Smooth muscle cell (in vitro differentiated cells): Measurements from ENCODE around the gene ARX. TPM values are rescaled to one million over a fixed set of nuclear protein-coding genes. Genes with fewer than 3 reads are reported as not detected.

Source experiments
- DNase-seq: peaks from one replicate; lab custom pipeline; 2025; ENCODE audit not compliant: unreplicated experiment; lab: John Stamatoyannopoulos, UW
- H2AFZ ChIP-seq: fragments of 200-600 bp; sonication (generic); 2 replicates; pipeline ENCODE4 v1.6.0; 2016; ENCODE audit warnings: antibody characterized with exemption, low read depth, mild to moderate bottlenecking
- H3F3A ChIP-seq: fragments of 200-600 bp; sonication (generic); 2 replicates; pipeline ENCODE4 v1.6.0; 2017; ENCODE audit warnings: antibody characterized with exemption, low read depth
- H3K27ac ChIP-seq: fragments of 200-600 bp; sonication (generic); 2 replicates; pipeline ENCODE4 v1.5.1; 2016; ENCODE audit warnings: low read depth, mild to moderate bottlenecking
- H3K27me3 ChIP-seq: fragments of 200-600 bp; sonication (generic); 2 replicates; pipeline ENCODE4 v1.6.1; 2016; ENCODE audit warnings: low read depth, mild to moderate bottlenecking
- H3K36me3 ChIP-seq: fragments of 200-600 bp; sonication (generic); 2 replicates; pipeline ENCODE4 v1.5.1; 2016; ENCODE audit warnings: low read depth
- H3K4me1 ChIP-seq: fragments of 200-600 bp; sonication (generic); 2 replicates; pipeline ENCODE4 v1.5.1; 2016; ENCODE audit warnings: low read depth
- H3K4me2 ChIP-seq: fragments of 200-600 bp; sonication (generic); 2 replicates; pipeline ENCODE4 v1.6.0; 2016; ENCODE audit warnings: mild to moderate bottlenecking
- H3K4me3 ChIP-seq: fragments of 200-600 bp; sonication (generic); 2 replicates; pipeline ENCODE4 v1.5.1; 2016; ENCODE audit warnings: mild to moderate bottlenecking
- H3K79me2 ChIP-seq: fragments of 200-600 bp; sonication (generic); 2 replicates; pipeline ENCODE4 v1.6.0; 2016; ENCODE audit warnings: low read depth, mild to moderate bottlenecking
- H3K9ac ChIP-seq: fragments of 200-600 bp; sonication (generic); 2 replicates; pipeline ENCODE4 v1.6.0; 2016; ENCODE audit warnings: low read depth
- H3K9me3 ChIP-seq: fragments of 200-600 bp; sonication (generic); replicated peaks from 2 replicates; pipeline ENCODE4 v1.5.1; 2016; ENCODE audit warnings: low read depth
- H4K20me1 ChIP-seq: fragments of 200-600 bp; sonication (generic); 2 replicates; pipeline ENCODE4 v1.6.0; 2016; ENCODE audit warnings: low read depth
- WGBS: methylation state at CpG from one replicate; pipeline ENCODE4 v1.1.7; 2016; ENCODE audit warnings: low lambda C conversion rate; 5-methylcytosine and 5-hydroxymethylcytosine counted together
- polyA plus RNA-seq: library from polyadenylated mRNA; unstranded; fragments of >200 nt; fragmentation: Nextera tagmentation; extraction: Ambion mirVana; gene quantifications from 2 replicates; pipeline ENCODE4 v1.2.1, GENCODE V29; 2016
- total RNA-seq: library from RNA; depleted of rRNA; stranded (reverse); fragments of >200 nt; gene quantifications from 2 replicates; pipeline ENCODE4 v1.2.3, GENCODE V29; 2014
- TF ChIP-seq, protein P1 (sequence below): fragments of 200-600 bp; sonication (generic); IDR thresholded peaks from 2 replicates; pipeline ENCODE4 v1.5.1; 2017; ENCODE audit warnings: borderline replicate concordance, mild to moderate bottlenecking, antibody characterized with exemption; ENCODE audit not compliant: insufficient read depth, poor library complexity, severe bottlenecking

ARX gene
- total and polyA plus RNA-seq, 2 experiments from 2014 or later = not detected

DNA sequence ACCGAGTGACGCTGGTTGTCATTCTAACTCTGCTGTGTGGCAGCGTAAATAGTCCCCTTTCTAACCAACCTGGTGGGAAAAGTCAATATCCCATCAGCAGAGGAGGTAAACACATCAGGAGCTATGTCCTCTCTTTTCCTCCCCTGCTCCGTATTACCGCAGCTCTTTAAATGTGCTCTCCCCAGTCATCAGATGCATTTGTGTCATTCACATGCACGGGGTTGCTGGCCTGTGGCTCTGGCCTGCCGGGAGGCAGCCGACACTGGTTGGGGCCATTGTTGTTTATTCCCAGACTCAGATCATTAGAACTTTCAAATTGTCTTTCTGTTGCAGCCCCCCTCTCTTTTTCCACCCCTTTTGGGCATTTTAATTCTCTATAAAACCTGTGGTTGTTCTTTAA is 21.9 kb downstream of the ARX start:
- Histone ChIP-seq H3K4me3 (no peak overlapping the region), H3K4me1 (peaks cover 64% of the 10 kb centered on the region), H3K36me3 (no peaks in the 10 kb centered on the region), H3K27me3 (peaks cover 24% of the 10 kb centered on the region), H3F3A (no peaks in the 10 kb centered on the region), H2AFZ (no peak overlapping the region), H3K9me3 (no peaks in the 10 kb centered on the region), H3K4me2 (no peak overlapping the region), H3K79me2 (no peaks in the 10 kb centered on the region), H3K27ac (no peak overlapping the region), H4K20me1 (no peaks in the 10 kb centered on the region), H3K9ac (no peak overlapping the region)
- DNase-seq = no peak
- 71% methylated on average over 8 of the region's 8 CpGs for WGBS
- TF ChIP-seq, protein P1, sequence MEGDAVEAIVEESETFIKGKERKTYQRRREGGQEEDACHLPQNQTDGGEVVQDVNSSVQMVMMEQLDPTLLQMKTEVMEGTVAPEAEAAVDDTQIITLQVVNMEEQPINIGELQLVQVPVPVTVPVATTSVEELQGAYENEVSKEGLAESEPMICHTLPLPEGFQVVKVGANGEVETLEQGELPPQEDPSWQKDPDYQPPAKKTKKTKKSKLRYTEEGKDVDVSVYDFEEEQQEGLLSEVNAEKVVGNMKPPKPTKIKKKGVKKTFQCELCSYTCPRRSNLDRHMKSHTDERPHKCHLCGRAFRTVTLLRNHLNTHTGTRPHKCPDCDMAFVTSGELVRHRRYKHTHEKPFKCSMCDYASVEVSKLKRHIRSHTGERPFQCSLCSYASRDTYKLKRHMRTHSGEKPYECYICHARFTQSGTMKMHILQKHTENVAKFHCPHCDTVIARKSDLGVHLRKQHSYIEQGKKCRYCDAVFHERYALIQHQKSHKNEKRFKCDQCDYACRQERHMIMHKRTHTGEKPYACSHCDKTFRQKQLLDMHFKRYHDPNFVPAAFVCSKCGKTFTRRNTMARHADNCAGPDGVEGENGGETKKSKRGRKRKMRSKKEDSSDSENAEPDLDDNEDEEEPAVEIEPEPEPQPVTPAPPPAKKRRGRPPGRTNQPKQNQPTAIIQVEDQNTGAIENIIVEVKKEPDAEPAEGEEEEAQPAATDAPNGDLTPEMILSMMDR = no peak

DNA sequence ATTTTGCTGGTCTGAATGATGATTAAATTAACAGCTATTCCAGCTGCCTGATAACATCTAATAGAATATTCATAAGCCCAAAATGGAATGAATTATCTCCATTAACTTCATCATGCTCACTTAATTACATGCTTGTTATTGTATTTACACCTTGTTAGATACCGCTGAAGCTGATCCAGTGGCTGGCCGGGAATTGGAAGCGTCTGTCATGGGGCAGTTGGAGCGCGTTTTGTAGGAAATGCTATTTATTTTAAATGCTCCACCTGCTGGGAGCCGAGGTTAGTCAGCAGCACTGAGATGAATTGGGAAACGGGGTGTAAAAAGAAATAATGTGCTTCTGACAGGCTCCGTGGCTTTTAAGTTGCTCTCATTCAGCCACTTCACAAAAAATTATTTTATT is 25.2 kb downstream of the ARX start:
- Histone ChIP-seq H3K9me3 (no peaks in the 10 kb centered on the region), H3K27ac (no peak overlapping the region), H3K79me2 (no peaks in the 10 kb centered on the region), H2AFZ (no peak overlapping the region), H3K4me1 (peaks cover 33% of the 10 kb centered on the region), H3F3A (no peaks in the 10 kb centered on the region), H3K27me3 (no peaks in the 10 kb centered on the region), H3K36me3 (no peaks in the 10 kb centered on the region), H3K9ac (no peak overlapping the region), H4K20me1 (no peaks in the 10 kb centered on the region), H3K4me2 (no peak overlapping the region), H3K4me3 (no peak overlapping the region)
- 64% methylated on average over 8 of the region's 8 CpGs for WGBS
- TF ChIP-seq, protein P1 = no peak
- DNase-seq = no peak

GRCh38 chrX:24988314-24988713 is 27.5 kb downstream of the ARX start:
- Histone ChIP-seq H3K79me2 (no peaks in the 10 kb centered on the region), H3K9me3 (no peaks in the 10 kb centered on the region), H3F3A (no peaks in the 10 kb centered on the region), H3K4me1 (peaks cover 17% of the 10 kb centered on the region), H3K4me2 (no peak overlapping the region), H3K27ac (no peak overlapping the region), H3K4me3 (no peak overlapping the region), H3K27me3 (no peaks in the 10 kb centered on the region), H4K20me1 (no peaks in the 10 kb centered on the region), H3K36me3 (no peaks in the 10 kb centered on the region), H2AFZ (no peak overlapping the region), H3K9ac (no peak overlapping the region)
- TF ChIP-seq, protein P1 = no peak
- DNase-seq = no peak
- 92% methylated on average over 4 of the region's 4 CpGs for WGBS

DNA sequence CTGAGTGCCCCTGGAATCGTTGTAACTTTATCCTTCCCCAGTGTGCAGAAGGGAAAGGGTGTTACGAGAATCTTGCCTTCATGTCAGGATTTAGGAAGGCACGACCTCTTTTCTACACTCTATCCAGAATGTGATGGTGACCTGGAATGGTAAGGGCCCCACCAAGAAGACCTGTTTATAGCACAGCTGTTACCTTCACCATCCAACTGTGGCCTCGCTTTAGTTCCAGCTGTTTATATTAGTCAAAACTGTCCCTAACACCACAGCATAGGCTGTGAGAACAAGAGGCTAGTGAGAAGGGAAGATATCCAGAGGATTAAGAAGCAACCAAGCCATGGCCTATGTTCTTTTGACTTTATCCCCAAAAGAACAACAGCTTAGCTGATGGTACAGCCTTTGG is 28.0 kb downstream of the ARX start:
- Histone ChIP-seq H3K4me1 (peaks cover 16% of the 10 kb centered on the region), H3K36me3 (no peaks in the 10 kb centered on the region), H3K27me3 (no peaks in the 10 kb centered on the region), H2AFZ (no peak overlapping the region), H4K20me1 (no peaks in the 10 kb centered on the region), H3K79me2 (no peaks in the 10 kb centered on the region), H3K4me3 (no peak overlapping the region), H3K9me3 (no peaks in the 10 kb centered on the region), H3K27ac (no peak overlapping the region), H3K4me2 (no peak overlapping the region), H3F3A (no peaks in the 10 kb centered on the region), H3K9ac (no peak overlapping the region)
- TF ChIP-seq, protein P1 = no peak
- 98% methylated on average over 4 of the region's 4 CpGs for WGBS
- no peak for DNase-seq
